Caco-2 (cell line): ENCODE measurements around the gene TMPRSS4. TPM values are rescaled to one million over a fixed set of nuclear protein-coding genes. Genes with fewer than 3 reads are reported as not detected.

ENCODE experiments used
- BruUV-seq: library from RNA; stranded (reverse); fragments of 400-500 nt; replicated peaks from 2 replicates; lab custom pipeline; 2021; lab: Mats Ljungman, UMichigan
- CTCF ChIA-PET: fragments of 300-600 bp; sonication (Branson Sonifier 250); formaldehyde crosslinking; loops from one replicate; lab custom pipeline; 2022; ENCODE audit warnings: antibody characterized with exemption; lab: Charles Lee
- POLR2A ChIA-PET: fragments of 300-600 bp; sonication (Branson Sonifier 250); formaldehyde crosslinking; loops from one replicate; lab custom pipeline; 2022; ENCODE audit warnings: antibody characterized with exemption; lab: Charles Lee
- DNase-seq, 2 experiments: peaks; one replicate each; pipeline versions ENCODE4 v3.0.0 to v3.0.0-alpha.2; 2020 to 2022
- H3K27me3 ChIP-seq: replicated peaks from 2 replicates; pipeline ENCODE4 v1.6.0; 2011; ENCODE audit warnings: low read length; ENCODE audit not compliant: control insufficient read depth, insufficient read depth
- H3K36me3 ChIP-seq: 2 replicates; pipeline ENCODE4 v1.5.1; 2011; ENCODE audit warnings: low read length; ENCODE audit not compliant: control insufficient read depth, insufficient read depth
- H3K4me1 ChIP-seq: fragments of 250-450 bp; sonication (Bioruptor Pico); 2 replicates; pipeline ENCODE4 v1.5.1; 2020; ENCODE audit warnings: mild to moderate bottlenecking
- H3K4me3 ChIP-seq: 2 replicates; pipeline ENCODE4 v1.5.1; 2011; ENCODE audit warnings: low read depth, mild to moderate bottlenecking, control low read depth, low read length
- H3K9me3 ChIP-seq: fragments of 250-450 bp; sonication (Bioruptor Pico); 2 replicates; pipeline ENCODE4 v1.5.1; 2020; ENCODE audit warnings: mild to moderate bottlenecking, moderate library complexity
- H3K27ac Mint-ChIP-seq: one replicate; pipeline ENCODE4 v1.8.0; 2022; ENCODE audit warnings: mixed read lengths; ENCODE audit not compliant: unreplicated experiment
- H3K27me3 Mint-ChIP-seq: one replicate; pipeline ENCODE4 v1.8.0; 2022; ENCODE audit warnings: mixed read lengths; ENCODE audit not compliant: insufficient read depth, unreplicated experiment
- H3K36me3 Mint-ChIP-seq: one replicate; pipeline ENCODE4 v1.8.0; 2022; ENCODE audit warnings: mild to moderate bottlenecking, mixed read lengths; ENCODE audit not compliant: insufficient read depth, unreplicated experiment
- H3K4me1 Mint-ChIP-seq: one replicate; pipeline ENCODE4 v1.8.0; 2022; ENCODE audit warnings: low read depth, mixed read lengths; ENCODE audit not compliant: unreplicated experiment
- H3K4me3 Mint-ChIP-seq: one replicate; pipeline ENCODE4 v1.8.0; 2022; ENCODE audit warnings: mild to moderate bottlenecking, moderate library complexity, mixed read lengths; ENCODE audit not compliant: unreplicated experiment
- H3K9me3 Mint-ChIP-seq: one replicate; pipeline ENCODE4 v1.8.0; 2022; ENCODE audit warnings: mixed read lengths; ENCODE audit not compliant: unreplicated experiment
- intact Hi-C: fragments of 100-400 bp; cut with micrococcal nuclease; formaldehyde crosslinking; loops from one replicate; pipeline ENCODE4 v1.10.0; 2022; ENCODE audit not compliant: unreplicated experiment
- total RNA-seq: library from RNA; stranded (reverse); gene quantifications from 2 replicates; pipeline ENCODE4 v1.2.3, GENCODE V29; 2022
- TF ChIP-seq, protein P1 (sequence below), 2 experiments: fragments of 200-600 bp in 1 of 2; IDR thresholded peaks; 1 replicate in 1 of 2; 2 replicates in 1 of 2; pipeline versions ENCODE4 v1.5.1 to v1.8.0; 2011 to 2022; ENCODE audit warnings: antibody characterized with exemption in 1 of 2, control low read depth in 1 of 2, inconsistent platforms in 1 of 2, low read depth in 1 of 2, low read length in 1 of 2, mild to moderate bottlenecking in 1 of 2, moderate library complexity in 1 of 2; ENCODE audit not compliant: insufficient read depth in 1 of 2, severe bottlenecking in 1 of 2, unreplicated experiment in 1 of 2

TMPRSS4 gene
- total RNA-seq, 1 experiment from 2014 or later: 86.4 TPM

GRCh38 chr11:118152552-118153471 is 75.9 kb downstream of the TMPRSS4 start, which contains the start of gene SCN4B:
TSS of gene SCN4B (minus strand) at chr11:118152823. CDS start at chr11:118152673, 150 bp downstream.
- intact Hi-C loops: no loop called here
- POLR2A ChIA-PET: interaction anchor here (0.5 to 0.6 kb wide), 4 partner anchors 62 to 111 kb away, joined by 3 to 11 read pairs (median 4); partner anchors contain the start of gene MPZL2
- CTCF ChIA-PET: interaction anchor here (0.6 to 1.3 kb wide), 5 partner anchors 9 to 510 kb away, joined by 3 to 5 read pairs (median 4); no protein-coding TSS in a partner anchor

DNA sequence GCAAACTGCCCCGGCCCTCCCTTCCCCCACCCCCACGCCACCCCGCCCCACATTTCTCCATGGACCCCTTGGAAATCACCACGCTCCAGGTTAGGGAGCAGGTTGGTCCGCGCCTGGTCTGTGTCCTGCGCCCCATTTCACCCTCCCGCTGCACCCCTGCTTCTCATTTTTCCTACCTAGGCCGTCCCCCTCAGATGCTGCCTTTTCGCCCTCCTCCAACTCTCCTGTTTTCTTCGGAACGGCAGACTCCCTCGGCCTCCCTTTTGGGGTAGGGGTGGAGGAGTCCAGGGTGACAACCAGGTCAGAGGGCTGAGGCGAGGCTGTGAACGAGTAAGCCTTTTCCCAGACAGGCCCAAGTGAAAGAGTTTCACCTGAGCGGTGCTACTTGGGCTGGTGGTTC is 76.6 kb downstream of the TMPRSS4 start:
- intact Hi-C loops: no loop called here
- ChIA-PET POLR2A (interaction anchor here (0.6 kb wide), 1 partner anchor 61 kb away, joined by 11 read pairs; no protein-coding TSS in a partner anchor), CTCF (interaction anchor here (1.3 kb wide), 1 partner anchor 18 kb away, joined by 4 read pairs; no protein-coding TSS in a partner anchor)
- BruUV-seq: no TSS peak
- no peaks in the 10 kb centered on the region for H3K9me3 ChIP-seq
- Mint-ChIP-seq H3K4me3 (peak overlapping the region; percentile 66), H3K27ac (no peak overlapping the region), H3K9me3 (no peaks in the 10 kb centered on the region), H3K4me1 (no peaks in the 10 kb centered on the region), H3K36me3 (no peaks in the 10 kb centered on the region), H3K27me3 (peaks cover 34% of the 10 kb centered on the region)
- H3K4me3 ChIP-seq: peak overlapping the region; percentile 37; the same call in 1 of the 2 replicates
- H3K4me1 ChIP-seq: 0 out of 2 replicates have a peak, but pooled peaks cover 10% of the 10 kb centered on the region
- peaks cover 5% of the 10 kb centered on the region for H3K27me3 ChIP-seq
- H3K36me3 ChIP-seq: no peaks in the 10 kb centered on the region
- no peak for DNase-seq
- TF ChIP-seq, protein P1, sequence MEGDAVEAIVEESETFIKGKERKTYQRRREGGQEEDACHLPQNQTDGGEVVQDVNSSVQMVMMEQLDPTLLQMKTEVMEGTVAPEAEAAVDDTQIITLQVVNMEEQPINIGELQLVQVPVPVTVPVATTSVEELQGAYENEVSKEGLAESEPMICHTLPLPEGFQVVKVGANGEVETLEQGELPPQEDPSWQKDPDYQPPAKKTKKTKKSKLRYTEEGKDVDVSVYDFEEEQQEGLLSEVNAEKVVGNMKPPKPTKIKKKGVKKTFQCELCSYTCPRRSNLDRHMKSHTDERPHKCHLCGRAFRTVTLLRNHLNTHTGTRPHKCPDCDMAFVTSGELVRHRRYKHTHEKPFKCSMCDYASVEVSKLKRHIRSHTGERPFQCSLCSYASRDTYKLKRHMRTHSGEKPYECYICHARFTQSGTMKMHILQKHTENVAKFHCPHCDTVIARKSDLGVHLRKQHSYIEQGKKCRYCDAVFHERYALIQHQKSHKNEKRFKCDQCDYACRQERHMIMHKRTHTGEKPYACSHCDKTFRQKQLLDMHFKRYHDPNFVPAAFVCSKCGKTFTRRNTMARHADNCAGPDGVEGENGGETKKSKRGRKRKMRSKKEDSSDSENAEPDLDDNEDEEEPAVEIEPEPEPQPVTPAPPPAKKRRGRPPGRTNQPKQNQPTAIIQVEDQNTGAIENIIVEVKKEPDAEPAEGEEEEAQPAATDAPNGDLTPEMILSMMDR (IDR thresholded peaks at IDR 0.05; ENCODE audit: insufficient read depth in 1 of 2, low read depth in 1 of 2, low read length in 1 of 2, severe bottlenecking in 1 of 2, unreplicated experiment in 1 of 2): no peak

More at GRCh38 chr11:118152552-118153471, 75.9 kb downstream of the TMPRSS4 start, which contains the start of gene SCN4B:
- Histone ChIP-seq H3K4me1 (0 out of 2 replicates have a peak, but pooled peaks cover 10% of the 10 kb centered on the region), H3K27me3 (peaks cover 5% of the 10 kb centered on the region), H3K36me3 (no peaks in the 10 kb centered on the region), H3K4me3 (peak within 1 kb of the TSS; percentile 37), H3K9me3 (no peaks in the 10 kb centered on the region)
- H3K9me3 Mint-ChIP-seq: no peaks in the 10 kb centered on the region
- H3K4me1 Mint-ChIP-seq: no peaks in the 10 kb centered on the region
- peaks cover 33% of the 10 kb centered on the region for H3K27me3 Mint-ChIP-seq
- H3K27ac Mint-ChIP-seq: no peak within 1 kb of the TSS
- H3K36me3 Mint-ChIP-seq: no peaks in the 10 kb centered on the region
- no TSS peak for BruUV-seq
- H3K4me3 Mint-ChIP-seq: peak within 1 kb of the TSS; percentile 66
- TF ChIP-seq, protein P1 (IDR thresholded peaks at IDR 0.05; ENCODE audit: insufficient read depth in 1 of 2, low read depth in 1 of 2, low read length in 1 of 2, severe bottlenecking in 1 of 2, unreplicated experiment in 1 of 2): no peak
- peak; percentile 71 to 78 for DNase-seq

- Histone ChIP-seq H3K36me3 (no peaks in the 10 kb centered on the region), H3K4me3 (no peak overlapping the region), H3K4me1 (0 out of 2 replicates have a peak, but pooled peaks cover 10% of the 10 kb centered on the region), H3K9me3 (no peaks in the 10 kb centered on the region), H3K27me3 (peaks cover 5% of the 10 kb centered on the region)
- intact Hi-C loops: no loop called here
- no peaks in the 10 kb centered on the region for H3K36me3 Mint-ChIP-seq
- H3K27ac Mint-ChIP-seq: no peak overlapping the region
- POLR2A ChIA-PET: no interaction called here
- TF ChIP-seq, protein P1 (IDR thresholded peaks at IDR 0.05; ENCODE audit: insufficient read depth in 1 of 2, low read depth in 1 of 2, low read length in 1 of 2, severe bottlenecking in 1 of 2, unreplicated experiment in 1 of 2): no peak
- H3K4me3 Mint-ChIP-seq: peak overlapping the region; percentile 66
- no peaks in the 10 kb centered on the region for H3K9me3 Mint-ChIP-seq
- H3K4me1 Mint-ChIP-seq: no peaks in the 10 kb centered on the region
- BruUV-seq: no TSS peak
- CTCF ChIA-PET: interaction anchor here (1.3 kb wide), 1 partner anchor 18 kb away, joined by 4 read pairs; no protein-coding TSS in a partner anchor
- DNase-seq: no peak
- H3K27me3 Mint-ChIP-seq: peaks cover 34% of the 10 kb centered on the region
These were observed 77.1 kb downstream of the TMPRSS4 start for GRCh38 chr11:118153976-118154375.
